GM10248 (cell line): ENCODE results near the gene SLC4A3.

ENCODE experiments used
- CTCF ChIA-PET: fragments of 300-600 bp; sonication (Branson Sonifier 250); formaldehyde crosslinking; extraction: SDS; loops from one replicate; lab custom pipeline; 2021; ENCODE audit warnings: antibody characterized with exemption; lab: Yijun Ruan, JAX
- POLR2A ChIA-PET: fragments of 350-650 bp; sonication (Branson Sonifier 250); formaldehyde crosslinking; extraction: SDS; loops from one replicate; lab custom pipeline; 2020; ENCODE audit warnings: antibody characterized with exemption; lab: Yijun Ruan, JAX
- DNase-seq: peaks from one replicate; pipeline ENCODE4 v3.0.0; 2012; ENCODE audit errors: extremely low spot score
- CTCF ChIP-seq: IDR thresholded peaks from 2 replicates; pipeline ENCODE4 v1.5.1; 2012; ENCODE audit warnings: mild to moderate bottlenecking, low read depth; ENCODE audit errors: extremely low read depth, missing control alignments, control extremely low read depth

SLC4A3 gene

GRCh38 chr2:219628986-219629901 is 1.8 kb downstream of the SLC4A3 start:
- ChIA-PET POLR2A (interaction anchor here (0.6 kb wide), 2 partner anchors 49 to 141 kb away, joined by 3 to 4 read pairs; no protein-coding TSS in a partner anchor), CTCF (interaction anchor here (1.3 to 4.2 kb wide), 2 partner anchors 9 to 13 kb away, joined by 3 to 23 read pairs; no protein-coding TSS in a partner anchor)

DNA sequence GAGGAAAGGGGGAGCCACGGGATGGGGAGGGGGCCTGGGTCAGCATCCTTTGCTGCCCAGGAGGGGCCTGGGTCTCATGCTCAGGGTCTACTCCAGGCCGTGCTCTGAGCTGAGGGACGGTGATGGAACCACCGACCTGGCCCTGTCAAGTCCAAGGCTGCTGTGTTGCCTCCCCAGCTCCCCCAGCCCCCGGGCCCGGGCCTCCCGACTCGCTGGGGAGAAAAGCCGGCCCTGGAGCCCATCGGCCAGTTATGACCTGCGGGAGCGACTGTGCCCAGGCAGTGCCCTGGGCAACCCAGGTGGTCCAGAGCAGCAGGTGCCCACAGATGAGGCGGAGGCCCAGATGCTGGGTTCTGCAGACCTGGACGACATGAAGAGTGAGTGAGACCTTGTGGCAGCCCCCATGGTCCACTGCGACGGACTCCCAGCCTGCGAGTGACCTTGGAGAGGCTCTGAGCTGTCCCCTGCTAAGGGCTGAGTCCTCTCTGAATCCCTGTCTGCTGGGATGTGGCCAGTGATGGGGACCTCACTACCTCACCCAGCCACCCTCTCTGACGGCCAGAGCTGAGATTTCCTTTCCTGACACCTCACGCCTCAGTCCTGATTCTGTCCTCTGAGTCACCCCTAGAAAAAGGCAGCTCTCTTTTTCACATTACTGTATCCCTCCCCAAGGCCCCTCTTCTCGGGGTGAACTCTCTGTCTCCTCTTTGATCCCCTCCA is 2.7 kb downstream of the SLC4A3 start:
- no peak for DNase-seq
- ChIA-PET POLR2A (interaction anchor here (0.6 kb wide), 1 partner anchor 50 kb away, joined by 4 read pairs; no protein-coding TSS in a partner anchor), CTCF (interaction anchor here (1.3 to 4.2 kb wide), 3 partner anchors 10 to 89 kb away, joined by 3 to 23 read pairs (median 3); no protein-coding TSS in a partner anchor)
- no peak for TF ChIP-seq CTCF

More at GRCh38 chr2:219628986-219629901, 1.8 kb downstream of the SLC4A3 start:
- no peak for DNase-seq
- no peak for TF ChIP-seq CTCF

- POLR2A ChIA-PET, result no interaction called here
- no peak for TF ChIP-seq CTCF
- no peak for DNase-seq
- CTCF ChIA-PET, result interaction anchor here (1.4 to 4.2 kb wide), 2 partner anchors 11 to 90 kb away, joined by 3 to 23 read pairs; no protein-coding TSS in a partner anchor
Measured at GRCh38 chr2:219630770-219631405, 3.5 kb downstream of the SLC4A3 start.

DNA sequence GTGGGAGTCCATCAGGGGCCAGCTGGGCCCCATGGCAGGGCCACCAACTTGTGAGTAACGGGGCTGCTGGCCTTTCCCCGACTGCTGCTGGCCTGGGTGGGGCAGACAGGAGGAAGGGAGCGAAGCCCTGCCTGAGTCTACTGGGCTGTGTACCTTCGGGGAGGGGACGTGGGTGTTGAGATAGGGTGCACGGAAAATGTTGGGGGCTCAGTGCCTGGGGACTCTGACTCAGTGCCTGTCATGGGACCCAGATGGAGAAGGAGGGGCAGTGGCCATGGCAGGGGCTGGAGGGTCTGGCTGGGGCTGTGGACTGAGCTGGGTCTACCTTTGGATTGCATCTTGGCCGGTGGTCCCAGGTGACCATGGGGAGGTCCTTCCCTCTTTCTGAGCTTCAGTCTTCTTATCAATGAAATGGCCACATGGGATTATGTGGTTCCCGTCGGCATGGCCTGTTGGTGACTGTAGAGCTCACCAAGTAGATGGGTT is 4.0 kb downstream of the SLC4A3 start:
- ChIA-PET POLR2A (no interaction called here), CTCF (interaction anchor here (1.4 to 4.2 kb wide), 3 partner anchors 11 to 90 kb away, joined by 3 to 23 read pairs (median 10); no protein-coding TSS in a partner anchor)
- no peak for TF ChIP-seq CTCF
- no peak for DNase-seq

DNA sequence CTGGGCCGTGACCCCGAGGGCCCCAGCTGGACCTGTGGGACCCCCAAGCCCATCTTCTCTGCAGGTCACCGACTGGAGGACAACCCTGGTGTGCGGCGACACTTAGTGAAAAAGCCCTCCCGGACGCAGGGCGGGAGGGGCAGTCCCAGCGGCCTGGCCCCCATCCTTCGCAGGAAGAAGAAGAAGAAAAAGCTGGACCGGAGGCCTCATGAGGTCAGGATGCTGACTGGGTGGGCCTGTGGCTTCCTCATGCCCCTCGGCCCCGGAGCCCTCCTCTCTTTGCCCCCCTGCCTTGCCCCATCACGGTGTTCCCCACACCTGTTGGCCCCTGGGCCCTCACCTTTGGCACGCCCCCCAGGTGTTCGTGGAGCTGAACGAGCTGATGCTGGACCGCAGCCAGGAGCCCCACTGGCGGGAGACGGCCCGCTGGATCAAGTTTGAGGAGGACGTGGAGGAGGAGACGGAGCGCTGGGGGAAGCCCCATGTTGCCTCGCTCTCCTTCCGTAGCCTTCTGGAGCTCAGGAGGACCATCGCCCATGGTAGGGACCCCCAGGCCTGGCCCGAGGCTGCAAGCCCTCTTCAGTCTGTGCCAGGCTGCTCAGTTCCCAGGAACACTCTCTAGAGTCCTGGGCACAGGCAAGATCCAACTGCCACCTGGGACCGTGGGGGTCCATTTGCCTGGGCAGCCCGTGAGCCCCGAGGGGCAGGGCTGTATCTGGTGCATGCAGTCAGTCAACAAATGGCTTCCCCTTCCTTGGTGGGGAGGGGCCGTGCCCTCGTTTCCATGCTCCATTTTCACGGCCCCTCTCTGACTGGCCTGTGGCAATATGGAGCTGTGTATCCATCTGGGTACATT is 4.7 kb downstream of the SLC4A3 start:
- DNase-seq, result no peak
- ChIA-PET POLR2A (no interaction called here), CTCF (interaction anchor here (1.1 to 4.2 kb wide), 5 partner anchors 10 to 229 kb away, joined by 3 to 23 read pairs (median 5); no protein-coding TSS in a partner anchor)
- TF ChIP-seq CTCF, result no peak
